HUES6 (cell line): ENCODE results near the gene FPGS.

Source experiments
- H3K27ac ChIP-seq: 2 replicates; pipeline ENCODE4 v1.7.0; 2013; ENCODE audit warnings: low read depth, mild to moderate bottlenecking, low read length, inconsistent platforms
- H3K27me3 ChIP-seq: 2 replicates; pipeline ENCODE4 v1.6.1; 2013; ENCODE audit warnings: low read length; ENCODE audit not compliant: control insufficient read depth, insufficient read depth
- H3K36me3 ChIP-seq: 2 replicates; pipeline ENCODE4 v1.6.1; 2013; ENCODE audit warnings: low read length; ENCODE audit not compliant: control insufficient read depth, insufficient read depth
- H3K4me1 ChIP-seq: 2 replicates; pipeline ENCODE4 v1.6.1; 2013; ENCODE audit warnings: low read length; ENCODE audit not compliant: control insufficient read depth, insufficient read depth
- H3K4me3 ChIP-seq: 2 replicates; pipeline ENCODE4 v1.5.1; 2013; ENCODE audit warnings: low read depth, low read length
- H3K9ac ChIP-seq: one replicate; pipeline ENCODE4 v1.6.1; 2013; ENCODE audit warnings: mild to moderate bottlenecking, low read length
- H3K9me3 ChIP-seq: 2 replicates; pipeline ENCODE4 v1.6.1; 2013; ENCODE audit warnings: low read depth, low read length; ENCODE audit not compliant: control insufficient read depth, insufficient read depth

FPGS gene

GRCh38 chr9:127762111-127762676 is 40.5 kb upstream of the FPGS start:
- Histone ChIP-seq H3K27ac (no peak overlapping the region), H3K4me1 (peaks cover 25% of the 10 kb centered on the region), H3K9me3 (no peaks in the 10 kb centered on the region), H3K27me3 (no peaks in the 10 kb centered on the region), H3K4me3 (no peak overlapping the region), H3K9ac (no peak overlapping the region), H3K36me3 (no peaks in the 10 kb centered on the region)

DNA sequence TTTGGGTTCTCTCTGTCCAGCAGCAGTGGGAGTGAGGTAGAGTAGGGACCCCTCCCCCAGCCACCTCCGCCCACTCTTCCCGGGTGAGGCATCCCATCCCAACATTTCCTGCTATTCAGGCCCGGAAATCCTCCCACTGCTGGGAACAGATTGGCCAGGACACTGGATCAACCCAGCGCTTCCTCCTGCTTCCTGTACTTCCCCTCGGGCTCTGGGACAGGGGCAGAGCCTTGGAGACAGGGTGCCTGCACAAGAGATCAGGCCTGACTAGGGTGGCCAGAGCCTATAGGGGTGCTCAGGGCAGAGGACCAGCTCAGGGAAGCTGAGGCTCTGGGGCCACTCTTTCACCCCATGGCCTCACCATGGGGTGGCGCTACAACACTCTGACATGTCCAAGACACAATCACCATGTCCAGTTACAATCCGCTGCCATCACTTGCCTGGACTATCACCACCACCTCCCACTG is 38.7 kb upstream of the FPGS start:
- Histone ChIP-seq H3K9me3 (no peaks in the 10 kb centered on the region), H3K27ac (no peak overlapping the region), H3K4me3 (no peak overlapping the region), H3K27me3 (no peaks in the 10 kb centered on the region), H3K9ac (no peak overlapping the region), H3K4me1 (peaks cover 38% of the 10 kb centered on the region), H3K36me3 (no peaks in the 10 kb centered on the region)

GRCh38 chr9:127765418-127765817 is 37.3 kb upstream of the FPGS start:
- Histone ChIP-seq H3K27ac (no peak overlapping the region), H3K27me3 (no peaks in the 10 kb centered on the region), H3K36me3 (no peaks in the 10 kb centered on the region)

GRCh38 chr9:127767410-127767809 is 35.3 kb upstream of the FPGS start:
- Histone ChIP-seq H3K4me3 (no peak overlapping the region), H3K9ac (no peak overlapping the region), H3K4me1 (peaks cover 41% of the 10 kb centered on the region), H3K36me3 (no peaks in the 10 kb centered on the region), H3K27ac (no peak overlapping the region; the same call in 1 of the 2 replicates), H3K27me3 (no peaks in the 10 kb centered on the region), H3K9me3 (no peaks in the 10 kb centered on the region)

More at GRCh38 chr9:127765418-127765817, 37.3 kb upstream of the FPGS start:
- Histone ChIP-seq H3K4me3 (no peak overlapping the region), H3K9me3 (no peaks in the 10 kb centered on the region), H3K9ac (no peak overlapping the region), H3K4me1 (peaks cover 46% of the 10 kb centered on the region)

- Histone ChIP-seq H3K36me3 (no peaks in the 10 kb centered on the region), H3K9me3 (no peaks in the 10 kb centered on the region), H3K4me3 (no peak overlapping the region), H3K4me1 (peaks cover 39% of the 10 kb centered on the region), H3K27me3 (no peaks in the 10 kb centered on the region), H3K27ac (peak overlapping the region; percentile 56; the same call in 1 of the 2 replicates), H3K9ac (peak overlapping the region; percentile 57)
Measured at GRCh38 chr9:127767909-127768331, 34.8 kb upstream of the FPGS start.

- H3K27ac ChIP-seq: peak overlapping the region; percentile 56; the same call in 1 of the 2 replicates
- H3K4me1 ChIP-seq: peaks cover 36% of the 10 kb centered on the region
- no peak overlapping the region for H3K9ac ChIP-seq
- H3K27me3 ChIP-seq: no peaks in the 10 kb centered on the region
- H3K36me3 ChIP-seq: no peaks in the 10 kb centered on the region
- H3K4me3 ChIP-seq: no peak overlapping the region
- H3K9me3 ChIP-seq: no peaks in the 10 kb centered on the region
Measured at GRCh38 chr9:127768698-127769097, 34.0 kb upstream of the FPGS start.

- Histone ChIP-seq H3K27me3 (no peaks in the 10 kb centered on the region), H3K27ac (no peak overlapping the region), H3K36me3 (no peaks in the 10 kb centered on the region), H3K9me3 (no peaks in the 10 kb centered on the region), H3K4me3 (no peak overlapping the region), H3K4me1 (peaks cover 32% of the 10 kb centered on the region), H3K9ac (no peak overlapping the region)
Measured at GRCh38 chr9:127769101-127769500, 33.6 kb upstream of the FPGS start.

DNA sequence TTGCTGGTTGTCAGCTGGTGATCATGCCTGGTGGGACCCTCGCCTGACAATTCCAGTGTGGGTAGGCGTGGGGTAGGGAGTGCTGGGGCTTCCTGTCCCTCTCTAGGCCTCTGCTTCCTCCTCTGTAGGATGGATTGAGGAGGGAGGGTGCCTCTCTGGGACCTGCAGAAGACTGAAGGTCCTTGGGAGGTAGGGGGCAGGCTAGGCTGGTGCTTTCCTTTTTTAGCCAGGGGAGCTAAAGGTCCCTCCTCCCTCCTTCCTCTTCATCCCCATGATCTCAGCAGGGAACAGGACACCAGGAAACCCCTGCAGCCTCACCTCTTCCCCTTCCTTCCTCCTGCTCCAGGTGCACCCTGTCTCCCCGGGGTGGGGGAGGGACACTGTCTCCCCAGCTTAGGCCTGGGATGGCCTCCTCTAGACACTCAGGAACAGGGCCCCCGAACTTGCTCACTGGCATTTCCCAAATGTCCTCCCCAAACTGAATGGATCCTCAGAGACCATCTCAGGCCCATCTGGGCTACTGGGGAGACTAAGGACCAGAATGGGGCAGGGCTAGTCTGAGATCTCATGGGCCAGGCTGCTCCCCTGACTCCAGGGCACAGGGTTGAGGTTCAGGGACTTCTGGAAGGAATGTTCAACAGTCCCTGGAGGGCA is 32.6 kb upstream of the FPGS start:
- H3K9me3 ChIP-seq: no peaks in the 10 kb centered on the region
- H3K36me3 ChIP-seq: no peaks in the 10 kb centered on the region
- peaks cover 30% of the 10 kb centered on the region for H3K4me1 ChIP-seq
- H3K9ac ChIP-seq: no peak overlapping the region
- no peak overlapping the region for H3K27ac ChIP-seq
- no peaks in the 10 kb centered on the region for H3K27me3 ChIP-seq
- H3K4me3 ChIP-seq: no peak overlapping the region

GRCh38 chr9:127770583-127770904 is 32.1 kb upstream of the FPGS start:
- Histone ChIP-seq H3K36me3 (no peaks in the 10 kb centered on the region), H3K4me1 (peaks cover 30% of the 10 kb centered on the region), H3K27ac (no peak overlapping the region), H3K4me3 (peak overlapping the region; percentile 72), H3K27me3 (no peaks in the 10 kb centered on the region), H3K9ac (no peak overlapping the region), H3K9me3 (no peaks in the 10 kb centered on the region)

- no peaks in the 10 kb centered on the region for H3K27me3 ChIP-seq
- no peaks in the 10 kb centered on the region for H3K36me3 ChIP-seq
- H3K9me3 ChIP-seq: no peaks in the 10 kb centered on the region
- no peak overlapping the region for H3K9ac ChIP-seq
- no peak overlapping the region for H3K27ac ChIP-seq
- H3K4me3 ChIP-seq: peak overlapping the region; percentile 72
- peaks cover 31% of the 10 kb centered on the region for H3K4me1 ChIP-seq
Measured at GRCh38 chr9:127770905-127771569, 31.6 kb upstream of the FPGS start.

DNA sequence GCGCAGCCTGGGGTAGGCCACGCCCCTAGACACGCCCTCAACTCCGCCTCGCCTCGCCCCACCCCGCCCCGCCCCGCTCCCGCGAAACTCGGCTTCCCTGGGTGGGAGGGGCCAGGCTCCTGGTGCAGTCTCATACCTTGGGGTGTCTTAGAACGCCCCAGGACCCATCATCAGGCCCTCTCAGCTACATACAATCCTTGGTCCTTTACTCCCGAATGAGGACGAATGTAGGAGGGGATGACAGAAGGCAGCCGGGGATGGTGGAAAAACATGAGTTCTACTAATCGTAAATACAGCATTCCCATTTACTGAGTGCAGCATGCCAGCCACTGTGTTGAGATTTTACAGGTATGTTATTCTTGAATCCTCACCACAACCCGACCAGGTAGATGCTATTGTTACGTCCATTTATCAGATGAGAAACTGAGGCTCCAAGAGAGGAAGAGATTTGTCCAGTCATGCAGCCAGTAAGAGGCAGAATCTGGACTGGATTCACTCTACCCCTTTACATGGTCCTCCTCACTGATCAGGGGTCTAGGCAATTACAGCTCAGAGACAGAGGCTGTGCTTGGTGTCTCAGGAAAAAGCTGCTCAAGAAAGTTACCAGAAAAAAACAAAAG is 31.0 kb upstream of the FPGS start:
- H3K4me1 ChIP-seq: peaks cover 37% of the 10 kb centered on the region
- no peaks in the 10 kb centered on the region for H3K9me3 ChIP-seq
- H3K27ac ChIP-seq: no peak overlapping the region
- no peaks in the 10 kb centered on the region for H3K27me3 ChIP-seq
- H3K4me3 ChIP-seq: peak overlapping the region; percentile 72
- H3K36me3 ChIP-seq: no peaks in the 10 kb centered on the region
- no peak overlapping the region for H3K9ac ChIP-seq
